Measurements from ENCODE around the gene ERAS. TPM values are rescaled to one million over a fixed set of nuclear protein-coding genes. Genes with fewer than 3 reads are reported as not detected.
"Not testable (repeated sequence)": the region's sequence is repeated elsewhere in the genome, so short reads cannot be mapped to it uniquely, and the experiment has no call there.

ERAS gene
- total RNA-seq, 3 donors from 2014 or later, result 0.37 TPM; not detected in 2

GRCh38 chrX:48813644-48814043 lies 12.7 kb upstream of the ERAS start:
- ATAC-seq, result no peak
- Mint-ChIP-seq H3K36me3 (ENCODE audit: insufficient read depth) (peaks cover 13% of the 10 kb centered on the region), H3K4me1 (ENCODE audit: low read depth) (no peaks in the 10 kb centered on the region), H3K4me3 (no peak overlapping the region), H3K9me3 (no peaks in the 10 kb centered on the region), H3K27me3 (ENCODE audit: low read depth) (no peaks in the 10 kb centered on the region)
- DNase-seq, result no peak

GRCh38 chrX:48814722-48815121 lies 11.6 kb upstream of the ERAS start:
- no peaks in the 10 kb centered on the region for H3K27me3 Mint-ChIP-seq (ENCODE audit: low read depth)
- no peak for DNase-seq
- no peak overlapping the region for H3K4me3 Mint-ChIP-seq
- ATAC-seq, result no peak
- peaks cover 14% of the 10 kb centered on the region for H3K36me3 Mint-ChIP-seq (ENCODE audit: insufficient read depth)
- no peaks in the 10 kb centered on the region for H3K9me3 Mint-ChIP-seq
- no peaks in the 10 kb centered on the region for H3K4me1 Mint-ChIP-seq (ENCODE audit: low read depth)

DNA sequence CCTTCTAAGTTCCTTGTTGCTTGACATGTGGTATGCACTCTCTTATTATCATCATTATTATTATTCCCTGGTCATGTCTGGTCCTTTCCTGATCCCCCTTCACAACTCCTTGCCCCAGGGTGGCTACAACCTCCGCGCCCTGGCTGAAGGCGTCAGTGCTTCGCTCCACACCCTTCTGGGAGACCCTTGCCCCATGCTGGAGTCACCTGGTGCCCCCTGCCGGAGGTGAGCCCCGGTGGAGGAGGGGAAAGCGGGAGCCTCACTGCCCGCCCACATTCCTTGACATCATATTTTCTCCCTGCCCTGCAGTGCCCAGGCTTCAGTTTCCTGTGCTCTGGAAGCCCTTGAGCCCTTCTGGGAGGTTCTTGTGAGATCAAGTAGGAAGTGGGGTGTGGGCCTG lies 11.0 kb upstream of the ERAS start:
- H3K36me3 Mint-ChIP-seq (ENCODE audit: insufficient read depth), result peaks cover 18% of the 10 kb centered on the region
- DNase-seq, result no peak
- H3K4me1 Mint-ChIP-seq (ENCODE audit: low read depth), result no peaks in the 10 kb centered on the region
- H3K4me3 Mint-ChIP-seq, result no peak overlapping the region
- H3K9me3 Mint-ChIP-seq, result no peaks in the 10 kb centered on the region
- ATAC-seq, result no peak
- H3K27me3 Mint-ChIP-seq (ENCODE audit: low read depth), result no peaks in the 10 kb centered on the region

DNA sequence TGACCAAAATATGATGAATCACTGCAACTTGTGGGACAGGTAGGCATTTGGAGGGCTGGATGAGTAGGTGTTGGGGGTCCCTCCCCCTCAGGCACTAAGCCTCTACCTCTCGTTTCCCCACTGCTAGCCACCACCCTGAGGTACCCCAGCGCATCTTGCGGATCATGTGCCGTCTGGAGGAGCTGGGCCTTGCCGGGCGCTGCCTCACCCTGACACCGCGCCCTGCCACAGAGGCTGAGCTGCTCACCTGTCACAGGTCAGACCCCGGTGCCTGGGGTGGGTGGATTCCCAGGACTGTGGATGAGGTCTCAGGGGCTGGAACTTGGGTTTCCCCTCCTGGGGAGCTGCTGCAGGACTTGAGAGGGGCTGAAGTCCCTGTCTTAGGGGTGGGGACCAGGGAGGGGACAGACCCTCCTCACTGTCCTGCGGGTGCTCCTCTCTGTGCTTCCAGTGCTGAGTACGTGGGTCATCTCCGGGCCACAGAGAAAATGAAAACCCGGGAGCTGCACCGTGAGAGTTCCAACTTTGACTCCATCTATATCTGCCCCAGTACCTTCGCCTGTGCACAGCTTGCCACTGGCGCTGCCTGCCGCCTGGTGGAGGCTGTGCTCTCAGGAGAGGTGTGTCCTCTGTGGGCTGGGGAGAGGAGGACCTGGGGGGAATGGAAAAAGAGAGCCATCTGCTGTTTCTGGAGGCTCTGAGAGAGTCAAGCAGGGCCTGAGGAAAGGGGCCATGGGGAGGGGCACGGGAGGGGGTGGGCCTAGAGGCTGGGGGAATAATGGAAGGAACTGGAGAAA lies 10.1 kb upstream of the ERAS start:
- Mint-ChIP-seq H3K27me3 (ENCODE audit: low read depth) (no peaks in the 10 kb centered on the region), H3K36me3 (ENCODE audit: insufficient read depth) (peaks cover 17% of the 10 kb centered on the region), H3K4me1 (ENCODE audit: low read depth) (no peaks in the 10 kb centered on the region), H3K4me3 (no peak overlapping the region), H3K9me3 (no peaks in the 10 kb centered on the region)
- DNase-seq, result no peak
- no peak for ATAC-seq

- ATAC-seq, result no peak
- no peaks in the 10 kb centered on the region for H3K4me1 Mint-ChIP-seq (ENCODE audit: low read depth)
Measured at GRCh38 chrX:48818098-48818497, 8.2 kb upstream of the ERAS start.

DNA sequence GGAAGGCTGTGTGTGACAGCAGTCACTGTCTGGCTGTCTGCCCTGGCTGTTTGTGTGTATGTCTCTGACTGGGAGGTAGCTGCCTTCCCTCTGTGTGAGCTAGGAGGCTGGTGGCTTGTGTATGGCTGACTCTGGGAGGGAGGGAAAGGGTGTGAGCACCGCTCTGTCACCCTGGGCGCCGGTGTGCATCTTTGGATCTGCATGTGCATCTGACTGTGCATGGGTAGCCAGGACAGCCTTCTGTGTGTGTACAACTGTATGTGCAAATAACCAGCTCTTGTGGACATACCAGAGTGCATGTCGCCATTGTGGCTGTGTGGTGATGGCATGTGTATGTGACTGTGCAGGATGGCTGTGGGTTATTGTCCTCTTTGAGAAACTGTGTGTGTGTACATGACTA lies 7.4 kb upstream of the ERAS start:
- H3K9me3 Mint-ChIP-seq, result no peaks in the 10 kb centered on the region
- no peaks in the 10 kb centered on the region for H3K27me3 Mint-ChIP-seq (ENCODE audit: low read depth)
- ATAC-seq (no peak), DNase-seq (no peak)
- H3K4me3 Mint-ChIP-seq, result no peak overlapping the region
- H3K4me1 Mint-ChIP-seq (ENCODE audit: low read depth), result no peaks in the 10 kb centered on the region
- H3K36me3 Mint-ChIP-seq (ENCODE audit: insufficient read depth), result peaks cover 9% of the 10 kb centered on the region

More at GRCh38 chrX:48818098-48818497, 8.2 kb upstream of the ERAS start:
- peaks cover 13% of the 10 kb centered on the region for H3K36me3 Mint-ChIP-seq (ENCODE audit: insufficient read depth)
- no peak overlapping the region for H3K4me3 Mint-ChIP-seq
- no peaks in the 10 kb centered on the region for H3K27me3 Mint-ChIP-seq (ENCODE audit: low read depth)
- DNase-seq, result no peak
- no peaks in the 10 kb centered on the region for H3K9me3 Mint-ChIP-seq

DNA sequence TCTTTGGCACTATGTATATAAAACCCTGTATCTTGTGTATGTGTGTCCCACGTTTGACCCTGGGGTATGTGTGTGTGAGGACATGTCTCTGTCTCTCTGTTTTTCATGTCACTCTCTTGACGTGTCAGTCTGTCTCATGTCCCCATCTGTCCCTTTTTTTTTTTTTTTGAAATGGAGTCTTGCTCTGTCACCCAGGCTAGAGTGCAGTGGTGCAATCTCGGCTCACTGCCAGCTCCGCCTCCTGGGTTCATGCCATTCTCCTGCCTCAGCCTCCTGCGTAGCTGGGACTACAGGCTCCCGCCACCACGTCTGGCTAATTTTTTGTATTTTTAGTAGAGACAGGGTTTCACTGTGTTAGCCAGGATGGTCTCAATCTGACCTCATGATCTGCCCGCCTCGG lies 6.9 kb upstream of the ERAS start:
- not testable (repeated sequence) for H3K36me3 Mint-ChIP-seq (ENCODE audit: insufficient read depth); H3K4me3 Mint-ChIP-seq; H3K27me3 Mint-ChIP-seq (ENCODE audit: low read depth); DNase-seq; H3K9me3 Mint-ChIP-seq; H3K4me1 Mint-ChIP-seq (ENCODE audit: low read depth); ATAC-seq

DNA sequence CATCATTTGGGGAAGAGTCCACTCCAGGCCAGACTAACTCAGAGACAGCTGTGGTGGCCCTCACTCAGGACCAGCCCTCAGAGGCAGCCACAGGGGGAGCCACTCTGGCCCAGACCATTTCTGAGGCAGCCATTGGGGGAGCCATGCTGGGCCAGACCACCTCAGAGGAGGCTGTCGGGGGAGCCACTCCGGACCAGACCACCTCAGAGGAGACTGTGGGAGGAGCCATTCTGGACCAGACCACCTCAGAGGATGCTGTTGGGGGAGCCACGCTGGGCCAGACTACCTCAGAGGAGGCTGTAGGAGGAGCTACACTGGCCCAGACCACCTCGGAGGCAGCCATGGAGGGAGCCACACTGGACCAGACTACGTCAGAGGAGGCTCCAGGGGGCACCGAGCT lies 3.3 kb upstream of the ERAS start:
- H3K4me1 Mint-ChIP-seq (ENCODE audit: low read depth), result peaks cover 7% of the 10 kb centered on the region
- ATAC-seq (no peak), DNase-seq (no peak)
- no peak overlapping the region for H3K4me3 Mint-ChIP-seq
- H3K36me3 Mint-ChIP-seq (ENCODE audit: insufficient read depth), result peaks cover 7% of the 10 kb centered on the region
- no peaks in the 10 kb centered on the region for H3K9me3 Mint-ChIP-seq
- peaks cover 11% of the 10 kb centered on the region for H3K27me3 Mint-ChIP-seq (ENCODE audit: low read depth)

DNA sequence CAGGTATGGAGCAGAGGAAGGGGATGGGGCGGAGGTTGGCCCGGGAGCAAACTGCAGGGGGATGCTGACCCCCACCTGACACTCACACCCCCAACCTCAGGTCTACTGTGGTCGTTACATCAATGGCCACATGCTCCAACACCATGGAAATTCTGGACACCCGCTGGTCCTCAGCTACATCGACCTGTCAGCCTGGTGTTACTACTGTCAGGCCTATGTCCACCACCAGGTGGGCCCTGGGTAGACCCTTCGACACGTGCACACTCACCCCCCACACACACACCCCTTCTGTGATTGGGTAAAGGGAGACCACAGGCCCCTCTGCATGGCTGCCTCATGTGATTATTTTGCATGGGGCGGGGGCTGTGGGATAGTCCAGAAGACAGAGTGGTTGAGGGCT lies 2.2 kb upstream of the ERAS start:
- Mint-ChIP-seq H3K36me3 (ENCODE audit: insufficient read depth) (peaks cover 7% of the 10 kb centered on the region), H3K9me3 (no peaks in the 10 kb centered on the region), H3K4me3 (no peak overlapping the region), H3K4me1 (ENCODE audit: low read depth) (peaks cover 7% of the 10 kb centered on the region), H3K27me3 (ENCODE audit: low read depth) (peaks cover 17% of the 10 kb centered on the region)
- no peak for ATAC-seq
- no peak for DNase-seq

DNA sequence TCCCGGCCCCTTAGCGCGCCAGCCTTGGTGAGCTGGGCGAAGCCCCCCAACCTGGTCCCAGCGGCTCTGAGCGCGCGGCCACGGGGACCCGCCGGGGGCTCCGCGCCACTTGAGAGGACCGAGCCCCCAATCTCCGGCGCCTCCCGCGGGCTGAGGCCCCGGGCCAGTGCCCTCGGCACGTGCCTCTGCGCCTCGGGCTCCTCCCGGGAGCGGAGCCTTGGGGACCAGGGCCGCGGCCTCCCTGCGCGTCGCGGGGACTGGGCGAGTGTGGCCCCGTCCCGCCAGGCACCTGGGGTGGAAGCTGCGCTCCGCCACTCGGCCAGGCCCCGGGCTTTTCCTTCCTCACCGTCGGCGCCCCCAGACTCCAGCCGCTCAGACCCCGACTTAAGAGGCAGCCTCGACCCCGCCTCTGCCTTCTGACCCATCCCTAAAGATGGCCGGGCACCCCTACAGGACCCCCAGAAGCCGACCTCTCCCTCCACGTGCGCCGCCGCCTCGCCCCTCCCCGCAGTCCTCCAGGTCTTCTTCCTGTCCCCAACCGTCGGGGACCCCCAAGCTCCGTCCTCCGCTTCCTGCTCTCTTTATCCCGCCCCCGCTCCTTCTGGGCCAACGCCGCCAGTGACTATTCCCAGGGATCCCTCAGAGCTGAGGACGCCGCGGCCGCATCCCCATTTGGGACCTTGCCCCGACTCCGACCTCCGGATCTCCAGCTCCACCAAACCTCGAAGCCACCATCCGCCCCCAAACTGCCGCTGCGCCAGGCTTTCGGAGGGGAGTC lies 752 bp downstream of the ERAS start:
- no peak for DNase-seq
- H3K9me3 Mint-ChIP-seq, result no peaks in the 10 kb centered on the region
- peaks cover under 1% of the 10 kb centered on the region for H3K36me3 Mint-ChIP-seq (ENCODE audit: insufficient read depth)

GRCh38 chrX:48827654-48827968 lies 1.3 kb downstream of the ERAS start:
- H3K27me3 Mint-ChIP-seq (ENCODE audit: low read depth), result peaks cover 29% of the 10 kb centered on the region
- H3K4me3 Mint-ChIP-seq, result no peak overlapping the region
- H3K4me1 Mint-ChIP-seq (ENCODE audit: low read depth), result peaks cover 7% of the 10 kb centered on the region
- no peaks in the 10 kb centered on the region for H3K9me3 Mint-ChIP-seq
- no peak for ATAC-seq
- no peak for DNase-seq
- no peaks in the 10 kb centered on the region for H3K36me3 Mint-ChIP-seq (ENCODE audit: insufficient read depth)

More for the DNA sequence above, 752 bp downstream of the ERAS start:
- peaks cover 7% of the 10 kb centered on the region for H3K4me1 Mint-ChIP-seq (ENCODE audit: low read depth)
- peak; percentile 11 to 18 for ATAC-seq
- peaks cover 27% of the 10 kb centered on the region for H3K27me3 Mint-ChIP-seq (ENCODE audit: low read depth)
- H3K4me3 Mint-ChIP-seq, result no peak overlapping the region

DNA sequence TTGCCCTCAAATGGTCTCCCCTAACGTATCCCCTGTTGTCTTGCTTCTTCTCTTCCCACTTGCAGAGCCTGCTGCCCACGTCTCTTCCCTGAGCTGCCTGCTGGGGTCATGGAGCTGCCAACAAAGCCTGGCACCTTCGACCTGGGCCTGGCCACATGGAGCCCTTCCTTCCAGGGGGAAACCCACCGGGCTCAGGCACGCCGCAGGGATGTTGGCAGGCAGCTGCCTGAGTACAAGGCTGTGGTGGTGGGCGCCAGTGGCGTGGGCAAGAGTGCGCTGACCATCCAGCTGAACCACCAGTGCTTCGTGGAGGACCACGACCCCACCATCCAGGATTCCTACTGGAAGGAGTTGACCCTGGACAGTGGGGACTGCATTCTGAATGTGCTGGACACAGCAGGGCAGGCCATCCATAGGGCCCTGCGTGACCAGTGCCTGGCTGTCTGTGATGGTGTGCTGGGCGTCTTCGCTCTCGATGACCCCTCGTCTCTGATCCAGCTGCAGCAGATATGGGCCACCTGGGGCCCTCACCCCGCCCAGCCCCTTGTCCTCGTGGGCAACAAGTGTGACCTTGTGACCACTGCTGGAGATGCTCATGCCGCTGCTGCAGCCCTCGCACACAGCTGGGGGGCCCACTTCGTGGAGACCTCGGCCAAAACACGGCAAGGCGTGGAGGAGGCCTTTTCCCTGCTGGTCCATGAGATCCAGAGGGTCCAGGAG lies 2.9 kb downstream of the ERAS start:
- Mint-ChIP-seq H3K27me3 (ENCODE audit: low read depth) (peaks cover 45% of the 10 kb centered on the region), H3K4me3 (no peak overlapping the region), H3K36me3 (ENCODE audit: insufficient read depth) (no peaks in the 10 kb centered on the region), H3K9me3 (no peaks in the 10 kb centered on the region), H3K4me1 (ENCODE audit: low read depth) (peaks cover 9% of the 10 kb centered on the region)
- ATAC-seq (no peak), DNase-seq (no peak)

DNA sequence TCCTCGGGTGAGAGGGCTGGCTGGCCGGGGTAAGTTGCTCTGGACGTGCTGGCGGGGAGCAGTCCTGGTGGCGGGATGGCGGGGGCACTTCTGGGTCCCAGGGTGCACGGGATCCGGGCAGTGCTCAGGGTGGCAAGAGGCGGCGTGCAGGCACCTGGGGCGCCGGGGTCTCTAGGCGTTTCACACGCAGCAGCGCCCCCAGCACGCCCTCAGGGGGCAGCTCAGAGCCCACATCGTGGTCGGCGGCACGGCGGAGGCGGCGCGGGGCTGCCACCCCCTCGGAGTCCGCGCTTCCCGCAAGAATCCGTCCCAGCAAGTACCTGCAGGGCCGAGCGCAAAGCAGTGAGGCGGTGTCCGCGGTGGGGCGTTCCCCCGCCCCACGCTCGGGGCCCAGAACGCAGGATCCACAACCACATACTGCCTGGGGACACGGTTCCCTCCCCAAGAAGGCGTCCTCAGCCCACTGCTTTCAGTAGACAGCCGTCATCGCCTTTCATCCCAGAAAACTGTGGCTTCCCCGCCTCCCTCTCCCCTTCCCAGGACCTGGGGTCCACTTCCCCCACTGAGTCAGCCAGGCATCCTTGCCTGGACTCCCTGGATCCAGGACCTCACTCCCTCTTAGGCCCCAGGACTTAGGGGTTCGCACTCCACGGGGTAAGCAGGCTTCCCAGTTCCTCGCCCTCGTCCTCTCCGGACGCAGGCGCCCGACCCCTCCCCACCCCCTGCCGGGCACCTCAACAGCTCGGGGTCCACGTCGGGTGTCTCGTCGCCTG lies 5.0 kb downstream of the ERAS start:
- ATAC-seq, result no peak
- no peaks in the 10 kb centered on the region for H3K9me3 Mint-ChIP-seq
- peaks cover 52% of the 10 kb centered on the region for H3K27me3 Mint-ChIP-seq (ENCODE audit: low read depth)
- no peaks in the 10 kb centered on the region for H3K36me3 Mint-ChIP-seq (ENCODE audit: insufficient read depth)
- H3K4me3 Mint-ChIP-seq, result no peak overlapping the region
- DNase-seq, result no peak
- peaks cover 17% of the 10 kb centered on the region for H3K4me1 Mint-ChIP-seq (ENCODE audit: low read depth)

DNA sequence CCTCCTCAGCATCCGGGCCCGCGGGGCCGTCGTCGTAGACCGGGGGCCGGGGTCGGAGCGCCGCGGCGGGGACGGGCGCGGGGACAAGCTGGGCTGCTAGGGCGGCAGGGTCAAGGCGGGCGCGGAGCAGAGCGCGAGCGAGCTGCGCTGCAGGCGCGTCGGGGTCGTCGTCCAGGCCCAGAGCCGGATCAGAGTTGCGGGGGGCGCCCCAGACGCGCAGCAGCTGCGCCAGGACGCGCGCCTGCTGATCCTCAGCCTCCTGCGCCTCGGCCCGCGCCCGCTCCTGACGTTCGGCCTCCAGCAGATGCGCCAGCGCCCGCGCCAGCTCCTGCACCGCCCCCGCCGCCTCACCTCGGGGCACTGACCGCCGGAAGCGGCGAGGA lies 5.6 kb downstream of the ERAS start:
- DNase-seq, result no peak
- Mint-ChIP-seq H3K36me3 (ENCODE audit: insufficient read depth) (no peaks in the 10 kb centered on the region), H3K9me3 (no peaks in the 10 kb centered on the region), H3K4me1 (ENCODE audit: low read depth) (peaks cover 19% of the 10 kb centered on the region), H3K4me3 (no peak overlapping the region), H3K27me3 (ENCODE audit: low read depth) (peaks cover 53% of the 10 kb centered on the region)
- no peak for ATAC-seq
